Stimulated activated naive CD4-positive, alpha-beta T cell (primary cell): ENCODE results near the gene CADPS2.
"Not testable (repeated sequence)": the region's sequence is repeated elsewhere in the genome, so short reads cannot be mapped to it uniquely, and the experiment has no call there.

Source experiments
- DNase-seq, 6 experiments: peaks; one replicate each; lab custom pipeline; 2025; lab: John Stamatoyannopoulos, UW

The CADPS2 gene

GRCh38 chr7:122289426-122289825 is 596.8 kb downstream of the CADPS2 start:
- DNase-seq: no peak

DNA sequence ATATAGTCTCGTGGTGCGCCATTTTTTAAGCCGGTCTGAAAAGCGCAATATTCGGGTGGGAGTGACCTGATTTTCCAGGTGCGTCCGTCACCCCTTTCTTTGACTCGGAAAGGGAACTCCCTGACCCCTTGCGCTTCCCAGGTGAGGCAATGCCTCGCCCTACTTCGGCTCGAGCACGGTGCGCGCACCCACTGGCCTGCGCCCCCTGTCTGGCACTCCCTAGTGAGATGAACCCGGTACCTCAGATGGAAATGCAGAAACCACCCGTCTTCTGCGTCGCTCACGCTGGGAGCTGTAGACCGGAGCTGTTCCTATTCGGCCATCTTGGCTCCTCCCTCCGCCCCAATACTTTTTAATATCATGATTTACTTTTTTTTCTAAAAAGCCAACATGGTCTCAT is 601.7 kb downstream of the CADPS2 start:
- DNase-seq: not testable (repeated sequence)

- no peak for DNase-seq
These were observed 613.1 kb downstream of the CADPS2 start for GRCh38 chr7:122273117-122273516.

GRCh38 chr7:122269241-122269640 is 617.0 kb downstream of the CADPS2 start:
- no peak for DNase-seq
